H9 (cell line): ENCODE measurements around the gene CLRN3. TPM values are rescaled to one million over a fixed set of nuclear protein-coding genes. Genes with fewer than 3 reads are reported as not detected.

Experiments
- DNase-seq: peaks from one replicate; pipeline ENCODE4 v3.0.0-alpha.2; 2017
- H2AFZ ChIP-seq: one replicate; pipeline ENCODE4 v1.6.1; 2013; ENCODE audit warnings: mild to moderate bottlenecking, low read length, control low read depth, moderate library complexity
- H2AK5ac ChIP-seq: 2 replicates; pipeline ENCODE4 v1.6.1; 2013; ENCODE audit warnings: low read length, control low read depth, mixed read lengths; ENCODE audit not compliant: insufficient read length
- H2BK120ac ChIP-seq: one replicate; pipeline ENCODE4 v1.6.1; 2013; ENCODE audit warnings: low read depth, mild to moderate bottlenecking, low read length, control low read depth, inconsistent platforms; ENCODE audit not compliant: poor library complexity, severe bottlenecking
- H2BK12ac ChIP-seq: 2 replicates; pipeline ENCODE4 v1.6.1; 2013; ENCODE audit warnings: low read length, control low read depth, mixed read lengths, low read depth; ENCODE audit not compliant: insufficient read length
- H2BK15ac ChIP-seq: 2 replicates; pipeline ENCODE4 v1.6.1; 2013; ENCODE audit warnings: low read depth, low read length, control low read depth
- H2BK20ac ChIP-seq: one replicate; pipeline ENCODE4 v1.6.1; 2013; ENCODE audit warnings: low read depth, mild to moderate bottlenecking, low read length, control low read depth, inconsistent platforms; ENCODE audit not compliant: poor library complexity, severe bottlenecking
- H2BK5ac ChIP-seq: 2 replicates; pipeline ENCODE4 v1.6.1; 2013; ENCODE audit warnings: low read length, control low read depth, mixed read lengths; ENCODE audit not compliant: insufficient read length
- H3K14ac ChIP-seq: 2 replicates; pipeline ENCODE4 v1.6.1; 2013; ENCODE audit warnings: low read length, control low read depth; ENCODE audit not compliant: insufficient read depth
- H3K18ac ChIP-seq: 2 replicates; pipeline ENCODE4 v1.6.1; 2013; ENCODE audit warnings: low read depth, mild to moderate bottlenecking, mixed read lengths, low read length, control low read depth; ENCODE audit not compliant: insufficient read length
- H3K23ac ChIP-seq: 2 replicates; pipeline ENCODE4 v1.6.1; 2013; ENCODE audit warnings: low read length, control low read depth, mixed read lengths, low read depth; ENCODE audit not compliant: insufficient read length
- H3K23me2 ChIP-seq: 2 replicates; pipeline ENCODE4 v1.6.1; 2013; ENCODE audit warnings: low read depth, mild to moderate bottlenecking, mixed read lengths, low read length, control low read depth; ENCODE audit not compliant: insufficient read length, poor library complexity, severe bottlenecking
- H3K27ac ChIP-seq: 2 replicates; pipeline ENCODE4 v1.5.1; 2013; ENCODE audit warnings: low read length, control low read depth, mixed read lengths, low read depth; ENCODE audit not compliant: insufficient read length
- H3K27me3 ChIP-seq: 2 replicates; pipeline ENCODE4 v1.6.1; 2013; ENCODE audit warnings: low read length, control low read depth, inconsistent platforms; ENCODE audit not compliant: insufficient read depth
- H3K4ac ChIP-seq: 2 replicates; pipeline ENCODE4 v1.6.1; 2013; ENCODE audit warnings: low read depth, mild to moderate bottlenecking, control low read depth, inconsistent platforms, low read length, moderate library complexity
- H3K4me1 ChIP-seq: 2 replicates; pipeline ENCODE4 v1.6.1; 2013; ENCODE audit warnings: low read length, control low read depth, inconsistent platforms; ENCODE audit not compliant: insufficient read depth
- H3K4me2 ChIP-seq: 2 replicates; pipeline ENCODE4 v1.6.1; 2013; ENCODE audit warnings: low read length, control low read depth, mixed read lengths; ENCODE audit not compliant: insufficient read length, insufficient read depth
- H3K56ac ChIP-seq: 2 replicates; pipeline ENCODE4 v1.6.1; 2013; ENCODE audit warnings: low read depth, mild to moderate bottlenecking, mixed read lengths, low read length, control low read depth; ENCODE audit not compliant: insufficient read length
- H3K79me1 ChIP-seq: 2 replicates; pipeline ENCODE4 v1.6.1; 2013; ENCODE audit warnings: low read depth, mild to moderate bottlenecking, moderate library complexity, low read length, control low read depth, inconsistent platforms; ENCODE audit not compliant: insufficient read depth, poor library complexity, severe bottlenecking
- H3K79me2 ChIP-seq: 2 replicates; pipeline ENCODE4 v1.6.1; 2013; ENCODE audit warnings: low read length, control low read depth, inconsistent platforms; ENCODE audit not compliant: insufficient read depth
- H3K9ac ChIP-seq: 2 replicates; pipeline ENCODE4 v1.6.1; 2013; ENCODE audit warnings: low read length, control low read depth, mixed read lengths; ENCODE audit not compliant: insufficient read length; ENCODE audit errors: extremely low read depth
- H3K9me3 ChIP-seq: one replicate; pipeline ENCODE4 v1.6.1; 2013; ENCODE audit warnings: low read depth, low read length, inconsistent platforms; ENCODE audit not compliant: control insufficient read depth
- H3T11ph ChIP-seq: one replicate; pipeline ENCODE4 v1.6.1; 2013; ENCODE audit warnings: mild to moderate bottlenecking, low read length, control low read depth, inconsistent platforms
- H4K20me1 ChIP-seq: one replicate; pipeline ENCODE4 v1.6.1; 2013; ENCODE audit not compliant: control insufficient read depth, insufficient read length, insufficient read depth
- H4K5ac ChIP-seq: 2 replicates; pipeline ENCODE4 v1.6.1; 2013; ENCODE audit warnings: low read depth, mild to moderate bottlenecking, mixed read lengths, low read length, control low read depth; ENCODE audit not compliant: insufficient read length
- H4K8ac ChIP-seq: replicated peaks from 2 replicates; pipeline ENCODE4 v1.6.1; 2013; ENCODE audit warnings: low read length, control low read depth, mixed read lengths, low read depth; ENCODE audit not compliant: insufficient read length
- H4K91ac ChIP-seq: 2 replicates; pipeline ENCODE4 v1.6.1; 2013; ENCODE audit warnings: low read depth, mild to moderate bottlenecking, moderate library complexity, mixed read lengths, low read length, control low read depth; ENCODE audit not compliant: insufficient read length
- H3K27ac Mint-ChIP-seq, 3 experiments: 2 replicates in 2 of 3; 3 replicates in 1 of 3; pipeline ENCODE4 v1.8.0; 2020 to 2021; ENCODE audit warnings: mixed read lengths in 3 of 3, mild to moderate bottlenecking in 1 of 3, moderate library complexity in 1 of 3
- H3K27me3 Mint-ChIP-seq: 2 replicates; pipeline ENCODE4 v1.8.0; 2021; ENCODE audit warnings: low read depth, mild to moderate bottlenecking, moderate library complexity, mixed read lengths
- H3K36me3 Mint-ChIP-seq, 3 experiments: 2 replicates in 2 of 3; 3 replicates in 1 of 3; pipeline ENCODE4 v1.8.0; 2020 to 2021; ENCODE audit warnings: low read depth in 3 of 3, mixed read lengths in 3 of 3; ENCODE audit not compliant: insufficient read depth in 1 of 3
- H3K4me1 Mint-ChIP-seq, 2 experiments: 2 replicates each; pipeline ENCODE4 v1.8.0; 2020; ENCODE audit warnings: mixed read lengths in 2 of 2
- H3K4me3 Mint-ChIP-seq, 2 experiments: 2 replicates in 1 of 2; 3 replicates in 1 of 2; pipeline ENCODE4 v1.8.0; 2020 to 2021; ENCODE audit warnings: mild to moderate bottlenecking in 2 of 2, mixed read lengths in 2 of 2, moderate library complexity in 1 of 2
- H3K9me3 Mint-ChIP-seq, 2 experiments: 2 replicates in 1 of 2; 3 replicates in 1 of 2; pipeline ENCODE4 v1.8.0; 2020; ENCODE audit warnings: mild to moderate bottlenecking in 2 of 2, mixed read lengths in 2 of 2, moderate library complexity in 1 of 2
- WGBS: extraction: QIAGEN DNeasy Blood & Tissue Kit; methylation state at CpG from one replicate; pipeline ENCODE4 v1.1.7; 2013; ENCODE audit warnings: missing lambda C conversion rate, low lambda C conversion rate, mixed read lengths; ENCODE audit not compliant: insufficient read length; ENCODE audit errors: extremely low coverage; 5-methylcytosine and 5-hydroxymethylcytosine counted together
- total RNA-seq: library from RNA; stranded (reverse); gene quantifications from 2 replicates; pipeline ENCODE4 v1.2.1, GENCODE V29; 2021
- TF ChIP-seq, protein P1 (sequence below): fragments of 200-600 bp; sonication (generic); conservative IDR thresholded peaks from 3 replicates; pipeline ENCODE4 v1.8.0; 2021; ENCODE audit warnings: antibody characterized with exemption, mild to moderate bottlenecking

CLRN3 gene
- total RNA-seq, 1 experiment from 2014 or later, result not detected

DNA sequence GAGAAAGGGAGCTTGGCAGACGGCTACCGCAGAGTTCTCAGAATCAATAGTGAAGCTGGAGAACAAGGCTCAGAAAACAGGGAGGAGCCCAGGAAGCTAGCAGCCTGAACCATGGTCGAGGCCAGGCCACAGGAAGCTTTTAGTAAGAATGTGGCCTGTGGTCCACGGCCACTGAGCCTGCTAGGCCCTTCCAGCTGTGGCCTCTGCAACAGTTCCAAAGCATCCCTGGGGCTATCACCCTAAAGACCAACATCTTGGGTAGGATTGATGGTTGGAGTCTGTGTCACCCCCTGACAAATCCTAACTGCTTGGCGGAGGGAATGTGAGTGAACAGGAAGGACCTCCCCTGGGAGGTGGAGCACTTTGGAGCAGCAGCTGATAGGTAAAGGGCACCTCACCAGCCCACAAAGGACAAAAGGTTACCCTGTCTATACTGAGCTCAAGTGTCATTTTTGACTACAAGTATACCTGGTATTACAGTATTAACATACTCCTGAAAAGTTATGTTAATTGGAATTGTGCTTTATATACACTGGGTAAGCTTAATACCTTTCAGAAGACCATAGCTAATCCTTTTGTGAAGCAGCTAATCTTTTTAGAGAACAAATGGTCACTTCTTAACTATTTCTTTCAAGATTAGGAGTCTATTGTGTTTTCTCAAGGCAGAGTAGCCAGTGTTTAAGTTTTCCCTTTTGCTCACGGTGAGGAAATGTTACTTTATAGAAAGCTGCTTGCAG lies 32.9 kb upstream of the CLRN3 start:
- Histone ChIP-seq H3K79me2 (no peaks in the 10 kb centered on the region), H4K8ac (no peak overlapping the region), H3K4me1 (no peaks in the 10 kb centered on the region), H2BK5ac (no peak overlapping the region), H2BK120ac (no peak overlapping the region), H2BK12ac (no peak overlapping the region), H3K23ac (no peak overlapping the region), H2AFZ (no peak overlapping the region), H2AK5ac (no peak overlapping the region), H3K23me2 (no peaks in the 10 kb centered on the region), H3K14ac (no peak overlapping the region), H3K4ac (no peak overlapping the region), H3K18ac (no peak overlapping the region), H4K5ac (no peak overlapping the region), H3K9me3 (no peaks in the 10 kb centered on the region), H3K56ac (no peak overlapping the region), H2BK15ac (no peak overlapping the region), H3K27me3 (no peaks in the 10 kb centered on the region), H3T11ph (no peak overlapping the region), H3K9ac (no peak overlapping the region), H4K20me1 (no peaks in the 10 kb centered on the region), H2BK20ac (no peak overlapping the region), H4K91ac (no peak overlapping the region), H3K4me2 (no peak overlapping the region), H3K27ac (no peak overlapping the region), H3K79me1 (no peaks in the 10 kb centered on the region)
- Mint-ChIP-seq H3K4me3 (no peak overlapping the region), H3K9me3 (peaks cover 2 to 4% of the 10 kb centered on the region in 2 experiments; a peak in 3 of 5 replicates), H3K36me3 (peaks cover 0 to 4% (median 2%) of the 10 kb centered on the region in 3 experiments; a peak in 3 of 7 replicates), H3K27me3 (peaks cover 2% of the 10 kb centered on the region; the same call in 1 of the 2 replicates), H3K4me1 (peaks cover 14 to 21% of the 10 kb centered on the region in 2 experiments; a peak in 3 of 4 replicates), H3K27ac (peak overlapping the region in 1 of 3 experiments; percentile 71; a peak in 1 of 7 replicates)
- DNase-seq, result no peak
- TF ChIP-seq, protein P1, sequence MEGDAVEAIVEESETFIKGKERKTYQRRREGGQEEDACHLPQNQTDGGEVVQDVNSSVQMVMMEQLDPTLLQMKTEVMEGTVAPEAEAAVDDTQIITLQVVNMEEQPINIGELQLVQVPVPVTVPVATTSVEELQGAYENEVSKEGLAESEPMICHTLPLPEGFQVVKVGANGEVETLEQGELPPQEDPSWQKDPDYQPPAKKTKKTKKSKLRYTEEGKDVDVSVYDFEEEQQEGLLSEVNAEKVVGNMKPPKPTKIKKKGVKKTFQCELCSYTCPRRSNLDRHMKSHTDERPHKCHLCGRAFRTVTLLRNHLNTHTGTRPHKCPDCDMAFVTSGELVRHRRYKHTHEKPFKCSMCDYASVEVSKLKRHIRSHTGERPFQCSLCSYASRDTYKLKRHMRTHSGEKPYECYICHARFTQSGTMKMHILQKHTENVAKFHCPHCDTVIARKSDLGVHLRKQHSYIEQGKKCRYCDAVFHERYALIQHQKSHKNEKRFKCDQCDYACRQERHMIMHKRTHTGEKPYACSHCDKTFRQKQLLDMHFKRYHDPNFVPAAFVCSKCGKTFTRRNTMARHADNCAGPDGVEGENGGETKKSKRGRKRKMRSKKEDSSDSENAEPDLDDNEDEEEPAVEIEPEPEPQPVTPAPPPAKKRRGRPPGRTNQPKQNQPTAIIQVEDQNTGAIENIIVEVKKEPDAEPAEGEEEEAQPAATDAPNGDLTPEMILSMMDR, result no peak
- no CpG with 5 or more reads among the region's 6 CpGs for WGBS
